Measurements from ENCODE around the gene ZNRD2.

The ZNRD2 gene

DNA sequence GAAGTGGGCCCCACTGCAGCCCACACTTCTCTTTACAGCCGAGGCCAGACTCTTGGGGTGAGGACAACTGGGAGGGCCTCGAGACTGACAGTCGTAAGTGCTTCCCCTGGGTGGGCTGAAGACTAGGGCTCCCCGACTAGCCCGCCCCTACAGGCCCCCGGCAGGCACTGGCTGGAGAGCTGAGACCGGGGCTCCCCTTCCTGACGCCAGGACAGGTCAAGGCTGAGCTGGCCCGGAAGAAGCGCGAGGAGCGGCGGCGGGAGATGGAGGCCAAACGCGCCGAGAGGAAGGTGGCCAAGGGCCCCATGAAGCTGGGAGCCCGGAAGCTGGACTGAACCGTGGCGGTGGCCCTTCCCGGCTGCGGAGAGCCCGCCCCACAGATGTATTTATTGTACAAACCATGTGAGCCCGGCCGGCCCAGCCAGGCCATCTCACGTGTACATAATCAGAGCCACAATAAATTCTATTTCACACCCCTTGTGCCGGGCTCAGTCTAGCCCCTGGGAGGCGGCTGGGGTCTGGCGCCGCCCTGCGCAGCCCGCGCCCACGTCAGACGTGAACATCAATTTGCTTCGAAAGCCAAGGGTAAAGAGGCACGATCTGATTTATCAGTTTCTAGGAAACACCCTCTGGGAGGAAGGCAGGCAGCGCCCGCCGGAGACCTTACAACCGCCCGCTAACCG, 31.9 kb upstream of the ZNRD2 start:
- DNase-seq (ENCODE audit: low spot score): no peak

DNA sequence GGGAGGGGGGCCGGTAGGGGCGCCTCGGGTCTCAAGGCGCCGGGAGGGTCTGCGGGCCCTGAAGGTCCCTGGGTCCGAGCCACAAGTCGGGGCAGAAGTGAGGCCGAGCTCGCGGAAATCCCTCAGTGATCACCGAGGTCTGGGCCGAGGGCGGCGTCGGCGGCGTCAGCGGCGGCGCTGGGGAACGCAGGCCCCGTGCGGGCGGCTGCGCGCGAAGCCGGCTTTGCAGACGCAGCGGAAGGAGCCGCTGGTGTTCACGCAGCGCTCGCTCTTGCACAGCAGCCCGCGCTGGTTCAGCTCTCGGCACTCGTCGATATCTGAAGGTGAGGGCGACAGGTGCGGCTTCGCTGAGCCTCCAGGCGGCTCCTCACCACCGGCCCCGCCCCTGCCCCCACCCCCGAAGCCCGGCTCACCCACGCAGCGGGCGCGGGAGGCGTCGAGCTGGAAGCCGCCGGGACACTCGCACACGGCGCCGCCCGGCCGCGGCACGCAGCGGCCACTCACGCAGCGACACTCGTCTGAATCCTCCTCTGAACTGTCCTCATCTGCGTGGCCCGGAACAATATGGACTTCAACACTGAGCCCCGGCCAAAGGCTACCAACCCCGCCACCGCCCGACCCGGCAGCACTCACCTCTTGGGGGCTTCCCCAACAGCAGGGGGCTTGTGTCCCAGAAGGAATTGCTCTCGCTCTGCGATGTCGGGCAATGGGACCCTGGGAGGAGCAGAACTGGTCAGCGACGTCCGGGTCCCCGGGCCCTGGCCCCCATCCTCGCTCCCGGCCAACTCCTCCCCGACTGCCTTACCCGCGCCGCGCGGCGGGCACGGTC, 31.1 kb upstream of the ZNRD2 start:
- no peak for DNase-seq (ENCODE audit: low spot score)

DNA sequence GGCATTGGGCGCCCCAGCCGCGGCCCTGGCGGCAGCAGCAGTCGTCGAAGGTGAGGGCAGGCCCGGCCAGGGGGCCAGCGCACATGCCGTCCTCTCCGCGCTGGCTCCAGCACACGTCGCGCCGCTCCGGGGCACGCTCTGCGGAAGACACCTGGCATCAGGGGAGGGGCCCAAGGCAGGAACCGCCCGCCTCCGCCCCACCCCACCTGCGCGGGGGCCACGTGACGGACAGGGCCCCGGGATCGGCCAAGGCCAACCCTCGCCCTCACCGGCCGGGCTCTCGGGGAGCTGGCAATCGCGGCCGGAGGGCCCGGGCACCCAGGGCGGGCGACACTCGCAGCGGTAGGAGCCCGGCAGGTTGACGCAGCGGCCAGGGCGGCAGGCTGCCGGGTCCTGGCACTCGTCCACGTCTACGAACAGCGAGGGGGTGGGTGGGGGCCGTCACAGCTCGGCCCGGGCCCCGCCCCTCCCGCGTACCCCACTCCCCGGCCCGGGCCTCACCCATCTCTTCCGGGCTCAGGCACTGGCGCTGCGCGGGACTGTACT, 30.5 kb upstream of the ZNRD2 start:
- DNase-seq (ENCODE audit: low spot score): no peak

DNA sequence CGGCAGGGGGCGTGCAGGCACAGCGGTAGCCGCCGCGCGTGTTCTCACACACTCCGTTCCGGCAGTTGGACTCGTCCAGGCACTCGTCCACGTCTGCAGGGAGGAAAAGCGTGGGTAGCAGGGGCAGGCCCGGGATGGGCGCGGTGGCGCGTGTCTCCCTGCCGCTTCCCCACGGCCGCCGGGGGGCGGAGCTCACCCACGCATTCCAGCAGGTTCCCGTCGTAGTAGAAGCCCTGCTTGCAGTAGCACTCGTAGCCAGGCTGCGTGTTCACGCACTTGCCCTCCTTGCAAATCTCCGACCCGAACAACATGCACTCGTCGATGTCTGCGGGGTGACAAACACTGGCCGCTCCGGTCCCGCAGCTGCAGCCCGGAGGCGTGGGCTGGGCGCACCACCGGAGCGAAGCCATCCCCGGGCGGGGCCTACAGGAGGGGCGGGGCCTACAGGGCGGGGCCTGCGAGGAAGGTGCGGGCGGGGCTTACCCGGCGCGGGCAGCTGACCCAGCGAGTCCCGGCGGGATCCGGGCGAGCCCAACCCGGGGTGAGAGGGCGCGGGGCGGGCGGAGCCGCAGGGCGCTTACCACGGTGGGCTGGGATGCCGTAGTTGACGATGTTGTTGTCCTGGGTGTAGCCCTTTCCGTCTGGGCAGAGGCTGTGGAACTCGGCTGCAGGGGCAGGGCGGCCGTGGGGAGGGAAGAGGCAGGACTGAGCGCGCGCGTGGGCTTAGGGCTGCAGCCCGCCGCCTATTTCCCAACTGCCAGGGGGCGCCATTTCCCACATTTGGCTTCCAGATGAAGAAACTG, 29.8 kb upstream of the ZNRD2 start:
- peak; percentile 85 for DNase-seq (ENCODE audit: low spot score)

DNA sequence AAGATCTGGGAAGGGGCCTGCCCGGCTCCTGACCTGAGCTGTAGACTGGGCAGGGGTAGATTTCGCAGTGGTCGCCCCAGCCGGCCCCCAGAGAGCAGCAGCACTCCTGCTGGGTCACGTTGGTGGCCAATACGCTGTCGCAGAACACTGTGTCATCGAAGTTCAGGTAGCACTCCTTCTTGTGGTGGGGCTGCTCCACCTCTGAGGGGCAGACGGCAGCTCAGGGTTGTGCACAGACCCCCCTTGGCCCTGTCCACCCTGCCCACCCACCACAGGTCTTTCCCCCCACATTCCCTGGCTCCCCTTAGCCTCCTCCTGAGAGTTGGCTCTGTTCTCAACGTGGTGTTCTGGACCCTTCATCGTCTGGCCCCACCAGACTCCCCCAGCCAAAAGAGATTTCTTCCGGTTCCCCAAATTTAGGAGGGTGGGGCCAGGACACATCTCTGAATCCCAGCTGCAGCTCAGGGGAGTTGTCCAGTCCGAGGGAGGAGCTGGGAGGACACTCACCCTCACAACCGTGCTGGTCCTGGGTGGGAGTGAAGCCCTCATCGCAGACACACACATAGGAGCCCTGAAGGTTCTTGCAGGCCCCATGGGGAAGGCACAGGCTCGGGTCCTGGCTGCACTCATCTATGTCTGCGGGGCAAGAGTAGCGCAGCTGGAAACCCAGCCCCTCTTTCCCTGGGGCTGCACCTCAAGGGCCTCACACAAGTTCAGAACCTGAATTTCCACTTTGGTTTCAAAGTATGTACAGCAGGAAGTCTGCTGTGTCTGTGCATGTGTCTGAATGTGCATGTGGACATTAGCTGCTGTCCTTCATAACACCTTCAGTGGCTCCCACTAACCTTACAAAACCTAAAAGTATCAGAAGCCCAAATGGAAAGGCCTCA, 28.9 kb upstream of the ZNRD2 start:
- DNase-seq (ENCODE audit: low spot score): no peak

DNA sequence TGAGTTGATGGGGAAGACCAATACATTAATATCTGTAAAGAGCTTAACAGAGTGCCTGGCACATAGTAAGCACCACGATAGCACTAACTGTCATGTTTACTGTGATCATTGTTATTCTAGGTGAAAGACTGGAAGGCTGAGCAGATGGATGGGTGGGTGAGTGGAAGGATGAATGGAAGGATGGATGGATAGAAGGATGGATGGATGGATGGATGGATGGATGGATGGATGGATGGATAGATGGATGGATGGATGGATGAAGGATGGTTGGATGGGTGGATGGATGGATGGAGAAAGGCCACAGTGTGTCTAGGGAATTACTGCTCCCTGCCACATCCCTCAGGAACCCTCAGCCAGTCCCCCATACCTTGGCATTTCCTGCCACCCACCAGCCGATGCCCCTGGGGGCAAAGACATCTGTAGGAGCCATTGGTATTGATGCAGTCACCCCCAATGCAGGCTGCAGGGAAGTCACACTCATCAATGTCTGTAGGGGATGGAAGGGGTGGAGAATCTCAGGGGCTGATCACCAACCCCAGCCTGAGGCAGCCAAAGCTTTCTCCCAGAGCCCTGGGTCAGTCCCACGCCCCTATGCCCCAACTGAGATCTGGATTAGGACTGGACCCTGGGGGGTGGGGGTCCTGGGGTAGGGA, 27.4 kb upstream of the ZNRD2 start:
- DNase-seq (ENCODE audit: low spot score): no peak

DNA sequence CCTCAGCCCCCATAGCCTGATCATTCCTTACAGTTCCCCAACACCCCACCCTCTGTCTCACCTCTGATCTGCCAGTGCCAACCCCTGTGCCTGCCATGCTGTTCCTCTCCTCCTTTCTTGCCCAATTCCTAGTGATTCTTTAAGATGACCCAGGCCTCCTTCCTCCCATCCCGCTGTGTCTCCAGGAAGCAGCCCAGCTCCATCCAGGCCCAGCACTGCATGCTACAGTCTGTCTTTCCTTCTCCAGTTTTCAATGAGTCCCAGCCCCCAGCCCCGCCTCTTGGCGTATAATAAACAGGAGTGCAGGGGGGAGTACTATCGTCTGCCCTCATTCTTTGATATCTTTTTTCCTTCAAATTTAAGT, 24.4 kb upstream of the ZNRD2 start:
- DNase-seq (ENCODE audit: low spot score): no peak

DNA sequence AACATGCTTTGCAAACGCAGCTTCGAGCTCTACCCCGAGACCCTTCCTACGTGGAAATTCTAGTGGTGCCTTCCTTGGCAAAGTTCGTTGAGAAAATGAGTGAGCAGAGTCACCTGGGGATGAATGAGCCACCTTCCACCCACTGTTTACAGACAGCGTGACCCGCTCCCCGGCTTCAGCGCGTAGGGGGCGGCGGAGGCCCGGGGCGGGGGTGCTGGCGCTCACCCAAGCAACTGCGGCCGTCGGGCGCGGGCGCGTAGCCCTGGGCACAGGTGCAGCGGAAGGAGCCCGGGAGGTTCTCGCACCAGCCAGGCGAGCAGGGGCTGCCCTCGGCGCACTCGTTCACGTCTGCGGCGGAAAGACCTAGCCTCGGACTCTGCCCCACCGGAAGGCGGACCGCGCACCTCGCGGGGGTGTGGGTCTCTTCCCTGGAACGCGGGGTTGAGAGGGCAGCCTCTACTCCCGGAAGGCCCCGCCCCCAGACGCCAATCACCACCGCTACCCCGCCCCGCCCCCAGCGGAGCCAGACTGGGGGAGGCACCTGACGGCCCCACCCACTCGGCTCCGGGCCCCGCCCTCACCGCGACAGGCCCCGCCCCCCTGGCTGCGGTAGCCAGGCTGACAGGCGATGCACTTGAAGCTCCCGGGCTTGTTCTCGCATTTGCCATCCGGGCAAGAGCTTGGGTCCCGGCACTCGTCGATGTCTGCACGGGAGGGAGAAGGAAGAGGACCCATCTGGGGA, 23.9 kb upstream of the ZNRD2 start:
- peak; percentile 92 for DNase-seq (ENCODE audit: low spot score)

DNA sequence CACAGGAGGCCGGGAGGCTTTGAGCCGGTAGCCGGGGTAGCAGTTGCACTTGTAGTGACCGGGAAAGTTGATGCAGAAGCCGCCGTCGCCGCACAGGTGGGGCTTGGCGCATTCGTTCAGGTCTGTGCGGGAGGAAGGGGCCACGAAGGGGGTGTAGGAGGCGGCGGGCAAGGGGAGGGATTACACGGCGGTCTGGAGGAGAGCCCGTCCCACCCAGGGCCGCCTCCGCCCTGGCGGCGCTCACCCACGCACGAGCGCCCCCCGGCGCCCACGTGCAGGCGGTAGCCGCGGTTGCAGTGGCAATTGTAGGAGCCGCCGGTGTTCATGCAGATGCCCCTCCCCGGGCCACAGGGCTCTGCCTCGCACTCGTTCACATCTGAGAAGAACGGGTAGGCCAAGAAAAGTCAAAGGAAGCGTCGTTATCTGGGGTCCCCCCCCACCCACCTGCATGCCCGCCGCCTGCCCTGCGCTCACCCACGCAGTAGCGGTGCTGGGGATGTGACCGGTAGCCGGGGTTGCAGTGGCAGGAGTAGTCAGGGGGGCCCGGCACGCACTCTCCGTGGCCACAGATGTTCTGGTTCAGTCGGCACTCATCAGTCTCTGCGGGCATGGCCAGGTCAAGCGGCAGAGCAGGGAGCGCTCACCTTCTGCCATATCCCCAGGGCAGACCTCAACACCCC, 22.7 kb upstream of the ZNRD2 start:
- DNase-seq (ENCODE audit: low spot score): no peak

DNA sequence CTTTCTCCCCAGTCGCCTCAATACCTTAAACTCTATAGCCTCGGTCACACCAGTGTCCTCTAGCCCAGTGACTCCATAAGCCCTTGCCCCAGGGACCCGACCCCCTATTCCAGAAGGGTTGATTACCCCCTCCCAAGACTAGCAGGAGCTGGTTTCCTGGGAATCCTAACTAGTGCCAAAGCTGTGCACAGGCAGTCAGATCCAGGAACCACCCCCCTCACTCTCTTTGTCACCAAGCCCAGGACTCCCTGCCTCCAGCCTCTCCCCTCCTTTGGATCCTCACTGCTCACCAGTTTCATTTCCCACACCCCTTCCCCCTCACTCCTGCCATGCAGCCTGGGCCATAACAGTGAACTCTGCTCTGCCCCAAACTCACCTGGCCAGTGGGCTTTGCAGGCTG, 21.9 kb upstream of the ZNRD2 start:
- DNase-seq (ENCODE audit: low spot score): no peak

DNA sequence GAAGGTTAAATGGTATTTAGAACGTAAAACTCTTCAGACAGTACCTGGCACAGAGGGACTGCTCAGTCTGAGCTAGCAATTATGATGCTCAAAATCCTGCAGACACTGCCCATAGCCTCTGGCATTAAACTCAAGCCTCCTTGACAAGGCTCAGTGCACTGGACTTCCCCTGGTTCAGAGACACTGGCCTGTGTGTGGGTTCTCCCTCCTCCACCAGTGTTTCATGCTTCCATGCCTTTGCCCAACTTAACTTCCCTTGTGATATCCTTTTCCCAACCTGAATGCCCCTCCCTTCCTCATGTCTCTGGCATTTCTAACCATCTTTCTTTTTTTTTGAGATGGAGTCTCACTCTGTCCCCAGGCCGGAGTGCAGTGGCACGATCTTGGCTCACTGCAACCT, 21.2 kb upstream of the ZNRD2 start:
- no peak for DNase-seq (ENCODE audit: low spot score)

DNA sequence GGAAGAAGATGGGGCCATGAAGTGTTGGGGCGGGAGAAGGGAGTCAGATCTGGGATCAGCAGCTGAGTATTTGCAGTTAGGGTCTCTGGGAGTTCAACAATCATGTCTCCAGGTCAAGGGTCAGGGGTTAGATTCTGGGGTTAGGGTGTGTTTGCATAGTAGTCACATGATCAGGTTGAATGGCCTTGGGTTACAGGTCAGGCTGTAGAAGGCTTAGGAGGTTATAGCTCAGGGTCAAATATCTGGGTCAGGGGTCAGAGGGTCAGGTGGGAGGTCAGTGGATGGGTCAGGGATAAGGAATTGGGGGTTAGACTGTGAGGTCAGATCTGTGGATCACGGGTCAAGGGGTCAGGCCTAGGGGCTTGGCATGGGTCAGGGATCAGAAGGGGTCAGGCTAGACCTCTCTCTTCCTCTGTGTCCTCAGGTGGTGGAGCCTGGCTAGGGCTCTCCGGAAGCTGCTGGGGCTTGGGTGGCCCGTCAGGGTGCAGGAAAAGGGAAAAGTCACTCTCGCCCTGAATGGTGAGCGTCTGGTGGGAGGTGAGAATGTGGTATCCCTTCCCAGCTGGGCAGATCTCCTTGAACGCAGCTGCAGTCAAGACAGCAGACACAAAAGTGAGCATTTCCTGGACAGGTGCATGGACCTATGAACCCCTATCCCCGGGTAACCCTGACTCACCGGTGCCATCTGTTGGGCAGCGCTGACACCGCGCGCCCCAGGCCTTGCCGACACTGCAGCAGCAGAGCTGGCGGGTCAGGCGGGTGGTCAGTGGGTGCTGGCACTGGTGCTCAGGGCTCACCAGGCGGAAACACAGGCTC, 18.5 kb upstream of the ZNRD2 start:
- DNase-seq (ENCODE audit: low spot score): peak; percentile 54

DNA sequence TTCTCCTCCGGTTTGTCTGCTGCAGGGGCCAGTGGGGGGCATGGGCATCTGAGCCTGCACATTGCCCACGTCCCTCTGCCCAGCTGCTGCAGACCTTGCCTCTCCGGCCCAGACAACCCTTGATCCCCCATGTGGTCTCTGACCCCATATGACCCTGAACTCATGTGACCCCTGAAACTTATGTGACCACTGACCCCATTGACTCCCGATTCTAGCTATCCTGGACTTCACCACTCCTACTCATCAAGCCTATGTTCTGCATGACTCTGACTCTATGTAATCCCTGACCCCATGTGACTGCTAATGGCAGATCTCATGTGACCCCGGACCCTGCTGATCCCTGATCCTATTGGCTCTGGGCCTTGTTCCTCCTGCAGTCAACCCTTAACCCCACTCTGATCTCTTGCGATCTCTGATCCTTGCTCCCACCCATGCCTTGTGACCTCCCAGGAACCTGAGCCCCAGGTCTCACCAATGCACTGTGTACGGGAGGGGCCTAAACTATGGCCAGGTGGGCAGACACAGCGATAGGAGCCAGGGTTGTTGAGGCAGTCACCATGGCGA, 17.8 kb upstream of the ZNRD2 start:
- DNase-seq (ENCODE audit: low spot score): no peak

DNA sequence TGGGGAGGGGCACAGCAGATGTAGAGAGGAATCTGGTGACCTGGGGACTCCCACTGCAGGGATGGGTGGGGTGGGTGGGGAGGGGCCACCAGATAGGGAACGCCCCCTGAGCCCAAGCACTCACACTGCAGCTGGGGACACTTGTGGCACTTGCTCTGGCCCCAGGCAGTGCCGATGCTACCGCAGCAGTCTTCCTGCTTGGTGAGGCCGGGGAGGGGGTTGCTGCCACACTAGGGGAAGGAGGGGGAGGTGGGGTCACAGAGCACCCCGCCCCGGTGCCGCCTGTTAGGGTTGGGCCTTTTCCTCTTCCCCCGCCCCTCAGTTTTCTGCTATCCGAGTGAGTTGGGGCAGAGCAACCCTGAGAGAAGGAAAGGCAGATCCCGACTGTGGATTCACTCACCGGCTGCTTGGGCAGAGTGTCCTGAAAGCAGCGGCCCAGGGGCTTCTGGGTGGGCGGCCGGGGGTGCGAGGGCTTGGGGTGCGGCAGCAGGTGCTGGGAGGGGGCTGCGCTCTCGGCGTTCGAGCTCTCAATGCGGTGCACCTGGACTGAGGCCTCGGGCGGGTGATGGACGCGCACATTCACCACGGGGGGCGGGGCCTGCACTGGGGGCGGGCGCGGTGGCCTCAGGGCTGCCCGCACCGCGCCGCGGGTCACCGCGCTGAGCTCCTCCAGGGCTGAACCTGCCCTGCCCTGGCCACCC, 16.8 kb upstream of the ZNRD2 start:
- DNase-seq (ENCODE audit: low spot score): no peak

DNA sequence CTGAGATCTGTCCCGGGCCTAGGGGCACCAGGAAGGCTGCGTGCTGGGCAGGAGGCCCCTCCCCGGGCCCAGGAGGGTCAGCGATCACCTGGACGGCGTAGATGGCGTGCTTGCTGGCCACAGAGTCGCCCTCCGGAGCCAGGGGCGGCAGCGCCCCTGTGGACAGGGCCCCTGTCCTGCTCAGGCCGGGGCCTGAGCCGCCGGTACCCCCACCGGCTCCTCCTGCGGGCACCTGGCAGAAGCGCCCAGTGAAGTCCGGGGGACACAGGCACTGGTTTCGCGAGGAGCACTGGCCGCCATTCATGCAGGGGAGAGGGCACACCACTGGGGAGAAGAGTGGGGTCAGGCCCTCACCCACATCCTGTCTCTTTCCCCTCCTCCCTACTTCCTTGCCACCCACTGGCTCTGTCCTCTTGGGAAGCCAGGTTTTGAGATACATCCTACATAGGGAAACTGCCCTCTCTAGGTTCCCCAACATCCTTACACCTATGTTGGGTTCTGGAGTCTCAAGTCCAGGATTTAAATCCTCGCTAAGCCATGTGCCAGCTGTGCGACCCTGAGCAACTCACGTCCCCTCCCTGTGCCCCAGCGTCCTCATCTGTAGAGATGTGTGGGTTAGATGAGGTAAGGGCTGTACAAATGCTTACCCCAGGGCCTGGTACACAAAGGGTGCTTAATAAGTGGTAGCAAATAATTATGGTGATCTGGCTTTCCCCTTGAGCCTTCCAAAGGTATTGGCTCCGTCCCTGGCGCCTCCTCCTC, 16.0 kb upstream of the ZNRD2 start:
- DNase-seq (ENCODE audit: low spot score): no peak

DNA sequence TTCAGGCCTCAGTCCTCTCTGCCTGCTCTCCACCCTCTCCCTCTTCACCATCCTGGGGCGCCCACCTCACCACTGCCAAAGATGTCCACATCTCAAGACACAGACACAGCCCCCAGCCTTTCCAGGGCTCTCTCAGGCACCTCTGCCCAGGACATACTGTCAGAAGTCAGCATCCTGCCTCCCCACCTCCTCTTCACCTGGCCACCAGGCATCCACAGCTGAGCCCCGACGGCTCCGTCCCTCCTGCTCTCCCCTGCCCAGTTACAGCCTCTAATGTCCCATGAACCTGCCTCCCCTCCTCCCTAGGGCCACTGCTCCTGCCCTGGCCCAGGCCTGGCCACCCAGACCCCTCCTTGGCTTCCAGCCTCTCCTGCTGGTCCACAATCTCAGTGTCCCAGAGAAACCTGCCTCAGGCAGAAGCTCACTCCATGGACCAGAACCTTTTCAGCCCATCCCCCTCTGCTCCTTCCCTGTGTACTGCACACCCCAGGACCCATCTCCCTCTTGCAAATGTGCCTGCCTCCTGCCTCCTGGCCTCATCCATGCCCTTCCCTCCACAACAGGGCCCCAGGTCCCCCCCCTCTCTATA, 15.3 kb upstream of the ZNRD2 start:
- no peak for DNase-seq (ENCODE audit: low spot score)
